ENCODE measurements around the gene CTU2.

DNA sequence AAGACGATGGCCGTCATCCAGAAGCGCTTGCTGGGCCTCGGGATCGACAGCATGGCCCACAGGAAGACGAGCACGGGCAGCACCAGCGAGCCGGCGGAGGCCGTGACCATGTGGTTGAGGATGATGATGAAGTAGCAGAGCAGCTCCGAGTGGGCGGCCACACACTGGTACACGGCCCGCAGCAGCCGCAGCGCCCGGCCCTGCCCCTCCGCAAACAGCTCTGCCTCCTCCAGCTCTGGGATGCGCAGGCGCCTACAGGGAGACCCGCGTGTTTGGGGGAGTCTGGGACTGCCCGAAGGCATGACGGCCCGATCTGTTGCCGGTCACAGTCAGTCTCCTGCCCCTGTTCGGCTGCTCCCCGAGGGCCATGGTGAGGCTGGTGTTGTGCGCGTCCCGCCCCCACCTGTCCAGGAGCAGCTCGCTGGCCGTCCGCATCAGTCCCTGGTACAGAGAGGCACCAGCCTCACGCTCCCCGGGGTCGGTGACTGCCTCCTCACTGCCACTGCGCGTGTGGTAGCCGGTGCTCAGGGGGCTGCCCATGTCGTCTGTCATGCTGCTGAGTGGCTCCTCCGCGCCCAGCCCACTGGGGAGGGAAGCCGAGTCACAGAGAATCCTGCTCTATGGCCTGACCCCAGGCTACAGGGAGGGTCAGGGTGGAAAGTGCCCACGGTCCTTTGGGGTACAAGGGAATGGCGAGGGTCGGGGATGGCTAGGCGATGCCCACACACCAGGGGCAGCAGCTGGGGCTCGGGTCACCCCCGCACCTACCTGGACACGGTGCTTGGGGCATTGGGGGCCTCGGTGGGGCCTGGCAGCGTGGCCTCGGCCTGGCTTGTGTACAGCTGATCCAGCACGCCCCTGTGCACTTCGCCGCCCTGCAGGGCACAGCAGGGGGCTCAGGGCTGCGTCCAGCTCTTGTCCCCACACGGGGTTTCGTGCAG is 15.8 kb downstream of the CTU2 start:
- TF ChIP-seq, protein P1, sequence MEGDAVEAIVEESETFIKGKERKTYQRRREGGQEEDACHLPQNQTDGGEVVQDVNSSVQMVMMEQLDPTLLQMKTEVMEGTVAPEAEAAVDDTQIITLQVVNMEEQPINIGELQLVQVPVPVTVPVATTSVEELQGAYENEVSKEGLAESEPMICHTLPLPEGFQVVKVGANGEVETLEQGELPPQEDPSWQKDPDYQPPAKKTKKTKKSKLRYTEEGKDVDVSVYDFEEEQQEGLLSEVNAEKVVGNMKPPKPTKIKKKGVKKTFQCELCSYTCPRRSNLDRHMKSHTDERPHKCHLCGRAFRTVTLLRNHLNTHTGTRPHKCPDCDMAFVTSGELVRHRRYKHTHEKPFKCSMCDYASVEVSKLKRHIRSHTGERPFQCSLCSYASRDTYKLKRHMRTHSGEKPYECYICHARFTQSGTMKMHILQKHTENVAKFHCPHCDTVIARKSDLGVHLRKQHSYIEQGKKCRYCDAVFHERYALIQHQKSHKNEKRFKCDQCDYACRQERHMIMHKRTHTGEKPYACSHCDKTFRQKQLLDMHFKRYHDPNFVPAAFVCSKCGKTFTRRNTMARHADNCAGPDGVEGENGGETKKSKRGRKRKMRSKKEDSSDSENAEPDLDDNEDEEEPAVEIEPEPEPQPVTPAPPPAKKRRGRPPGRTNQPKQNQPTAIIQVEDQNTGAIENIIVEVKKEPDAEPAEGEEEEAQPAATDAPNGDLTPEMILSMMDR (IDR thresholded peaks at IDR 0.05; ENCODE audit: low read depth, low read length, poor library complexity, severe bottlenecking) = no peak
- no peak for TF ChIP-seq EZH2phosphoT487 (IDR thresholded peaks at IDR 0.05; ENCODE audit: borderline replicate concordance, low read length)
